Activated T-cell treated with anti-CD3 and anti-CD28 coated beads, Interleukin-2, amount 50 U/mL, for 24 hours (primary cell): ENCODE data around the gene N4BP2L1.

Source experiments
- DNase-seq: peaks from one replicate; pipeline ENCODE4 v3.0.0-alpha.2; 2020
- H3K27ac Mint-ChIP-seq: 2 replicates; pipeline ENCODE4 v1.8.0; 2020; ENCODE audit warnings: mild to moderate bottlenecking, mixed read lengths
- H3K27me3 Mint-ChIP-seq: 2 replicates; pipeline ENCODE4 v1.8.0; 2020; ENCODE audit warnings: mixed read lengths
- H3K36me3 Mint-ChIP-seq: 2 replicates; pipeline ENCODE4 v1.8.0; 2020; ENCODE audit warnings: low read depth, mixed read lengths
- H3K4me1 Mint-ChIP-seq: 2 replicates; pipeline ENCODE4 v1.8.0; 2020; ENCODE audit warnings: low read depth, mixed read lengths
- H3K4me3 Mint-ChIP-seq: 2 replicates; pipeline ENCODE4 v1.8.0; 2020; ENCODE audit warnings: mild to moderate bottlenecking, moderate library complexity, mixed read lengths
- H3K9me3 Mint-ChIP-seq: 2 replicates; pipeline ENCODE4 v1.8.0; 2020; ENCODE audit warnings: mixed read lengths

Gene N4BP2L1

DNA sequence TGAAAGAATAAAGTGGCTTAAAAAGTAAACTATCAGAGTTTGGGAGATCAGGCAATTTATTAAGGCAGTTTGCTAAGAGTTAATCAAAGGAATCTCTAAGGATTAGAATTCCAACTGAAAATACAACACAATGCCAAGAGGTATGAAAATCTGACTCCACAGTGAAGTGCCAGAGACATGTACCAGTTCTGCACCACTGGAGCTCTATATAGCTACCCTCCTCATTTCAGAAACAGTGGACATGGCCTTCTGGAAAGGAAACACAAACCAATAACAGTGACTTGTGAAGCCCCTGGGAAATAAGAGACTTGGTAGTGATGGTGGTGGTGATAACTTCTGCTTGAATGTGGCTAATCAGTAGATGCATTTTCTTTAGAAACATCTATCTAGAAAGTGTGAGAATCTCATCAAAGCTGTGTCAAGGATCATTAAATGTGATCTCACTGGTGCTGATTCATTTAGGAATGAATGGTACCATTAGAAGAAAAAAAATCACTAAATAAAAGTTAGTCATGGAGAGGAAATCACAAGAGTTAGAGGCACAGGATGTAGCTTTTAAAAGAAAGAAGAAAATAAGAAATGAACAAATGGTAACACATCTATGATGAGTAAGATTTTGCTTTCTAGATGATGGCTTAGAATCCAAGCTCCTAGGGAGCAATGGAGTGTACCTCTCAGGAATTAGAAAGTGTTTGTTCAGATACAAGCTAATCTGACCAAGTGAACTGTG is 20.1 kb upstream of the N4BP2L1 start:
- H3K27ac Mint-ChIP-seq: peak overlapping the region; percentile 15
- no peak overlapping the region for H3K4me3 Mint-ChIP-seq
- no peak for DNase-seq
- H3K36me3 Mint-ChIP-seq: peaks cover 3% of the 10 kb centered on the region
- no peaks in the 10 kb centered on the region for H3K9me3 Mint-ChIP-seq
- H3K27me3 Mint-ChIP-seq: no peaks in the 10 kb centered on the region
- peaks cover 11% of the 10 kb centered on the region for H3K4me1 Mint-ChIP-seq

DNA sequence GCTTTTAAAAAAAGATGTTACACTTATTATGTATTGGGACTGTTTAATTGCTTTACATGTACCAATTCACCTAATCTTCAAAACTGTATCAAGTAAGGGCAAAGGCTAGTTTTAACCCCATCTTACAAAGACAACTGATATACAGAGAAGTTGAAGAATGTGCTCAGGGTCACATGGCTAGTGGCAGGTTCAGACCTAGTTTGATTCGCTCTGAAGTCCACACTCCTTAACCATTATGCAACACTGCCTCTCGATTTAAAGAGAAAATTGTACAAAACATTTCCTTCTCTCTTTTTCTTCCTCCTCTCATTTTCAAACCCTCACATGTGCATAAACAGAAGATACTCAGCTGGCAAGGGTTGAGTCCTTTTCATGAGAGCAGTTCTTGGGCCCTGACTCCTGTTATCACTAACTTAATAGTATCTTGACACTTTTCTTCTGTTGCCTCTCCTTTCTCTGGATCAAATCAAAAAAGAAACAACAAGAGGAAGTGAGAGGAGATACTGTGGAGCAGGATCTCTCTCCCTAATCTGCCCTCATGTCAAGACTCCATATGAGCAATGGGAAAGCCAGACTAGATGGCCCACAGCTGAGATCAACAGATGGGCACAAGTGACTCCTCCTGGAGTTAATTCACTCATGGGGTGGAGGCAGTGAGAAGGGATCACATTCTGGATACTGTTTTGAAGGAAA is 19.0 kb upstream of the N4BP2L1 start:
- no peaks in the 10 kb centered on the region for H3K27me3 Mint-ChIP-seq
- no peak overlapping the region for H3K27ac Mint-ChIP-seq
- H3K4me3 Mint-ChIP-seq: no peak overlapping the region
- DNase-seq: no peak
- no peaks in the 10 kb centered on the region for H3K9me3 Mint-ChIP-seq
- H3K36me3 Mint-ChIP-seq: peaks cover 4% of the 10 kb centered on the region
- peaks cover 15% of the 10 kb centered on the region for H3K4me1 Mint-ChIP-seq

DNA sequence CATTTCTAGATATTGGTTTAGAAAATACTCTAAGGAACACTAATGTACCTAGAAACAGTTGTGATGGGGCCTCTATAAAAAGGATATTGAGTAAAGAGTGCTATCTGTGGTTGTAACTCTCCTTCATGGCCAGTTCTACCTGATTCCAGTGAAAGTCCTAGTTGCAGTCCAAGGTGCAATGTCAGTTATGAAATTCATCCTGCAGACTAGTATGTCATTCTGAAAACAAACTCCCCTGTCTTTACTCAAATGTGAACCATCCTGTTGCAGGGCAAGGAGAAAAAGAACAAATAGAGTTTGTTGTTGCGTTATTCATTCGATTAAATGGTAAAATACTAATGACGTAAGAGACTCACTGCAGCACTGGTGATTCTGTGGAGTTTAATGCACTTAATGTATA is 18.3 kb upstream of the N4BP2L1 start:
- no peak for DNase-seq
- Mint-ChIP-seq H3K4me1 (peaks cover 15% of the 10 kb centered on the region), H3K27me3 (no peaks in the 10 kb centered on the region), H3K4me3 (no peak overlapping the region), H3K36me3 (peaks cover 4% of the 10 kb centered on the region), H3K27ac (no peak overlapping the region), H3K9me3 (no peaks in the 10 kb centered on the region)

DNA sequence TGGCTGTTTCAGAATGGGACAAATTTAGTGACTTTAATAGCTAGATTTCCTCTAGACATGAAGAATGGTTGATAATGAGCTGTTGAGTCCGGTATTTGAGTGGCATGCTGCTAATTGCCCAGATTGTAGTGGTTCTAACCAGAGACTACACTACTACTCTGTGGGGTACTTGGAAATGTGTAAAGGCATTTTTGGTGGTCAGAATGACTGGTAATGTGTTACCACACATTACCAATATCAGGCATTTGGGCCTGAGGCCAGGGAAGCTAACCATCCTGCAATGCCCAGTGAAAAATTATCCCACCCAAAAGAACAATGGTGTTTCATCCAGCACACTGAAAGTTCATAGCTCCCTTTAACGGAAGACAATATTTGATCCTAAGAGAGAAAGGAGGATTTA is 17.5 kb upstream of the N4BP2L1 start:
- Mint-ChIP-seq H3K36me3 (peaks cover 2% of the 10 kb centered on the region), H3K4me1 (peaks cover 15% of the 10 kb centered on the region), H3K9me3 (no peaks in the 10 kb centered on the region), H3K27ac (no peak overlapping the region), H3K4me3 (no peak overlapping the region), H3K27me3 (no peaks in the 10 kb centered on the region)
- no peak for DNase-seq

DNA sequence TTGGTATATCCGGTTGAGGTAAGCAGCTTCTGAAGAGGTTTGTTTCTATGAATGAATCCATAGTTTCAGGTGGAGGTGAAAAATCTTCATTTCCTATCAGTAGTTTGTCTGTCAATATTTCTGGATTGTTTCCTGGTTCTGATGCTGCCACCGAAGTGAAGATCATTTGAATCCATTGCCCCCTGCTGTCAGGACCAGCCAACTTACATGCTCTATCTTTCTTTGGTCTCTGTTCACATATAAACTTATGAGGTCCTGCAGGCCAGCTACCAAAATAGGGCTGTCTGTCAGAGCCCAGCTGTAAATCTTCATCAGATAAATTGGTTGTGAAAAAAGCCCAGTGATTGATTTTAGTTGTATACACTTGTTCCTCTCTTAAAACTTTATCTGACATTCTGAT is 15.2 kb upstream of the N4BP2L1 start:
- Mint-ChIP-seq H3K9me3 (no peaks in the 10 kb centered on the region), H3K4me1 (peaks cover 7% of the 10 kb centered on the region), H3K4me3 (no peak overlapping the region), H3K36me3 (peaks cover 2% of the 10 kb centered on the region), H3K27ac (no peak overlapping the region), H3K27me3 (no peaks in the 10 kb centered on the region)
- DNase-seq: no peak

DNA sequence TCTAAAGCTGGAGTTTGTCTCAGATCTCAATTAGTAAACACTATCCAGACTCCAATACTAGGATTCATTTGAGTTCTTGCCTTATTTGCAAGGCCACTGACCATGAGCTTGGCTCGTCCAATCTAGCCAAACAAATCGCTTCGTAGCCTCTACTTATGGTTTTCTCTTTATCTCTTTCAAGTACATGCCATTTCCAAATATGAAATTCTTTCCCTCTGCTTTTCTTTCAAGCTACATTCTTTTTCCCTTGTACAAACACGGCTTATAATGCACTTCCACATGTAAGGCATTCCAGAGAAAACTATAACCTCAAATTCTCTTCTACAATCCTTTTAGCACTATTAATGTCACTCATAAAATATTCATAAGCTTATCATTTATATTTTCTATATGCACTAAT is 10.9 kb upstream of the N4BP2L1 start:
- Mint-ChIP-seq H3K4me3 (no peak overlapping the region), H3K4me1 (peaks cover 4% of the 10 kb centered on the region), H3K27ac (no peak overlapping the region), H3K9me3 (no peaks in the 10 kb centered on the region), H3K27me3 (no peaks in the 10 kb centered on the region), H3K36me3 (peaks cover 16% of the 10 kb centered on the region)
- no peak for DNase-seq

DNA sequence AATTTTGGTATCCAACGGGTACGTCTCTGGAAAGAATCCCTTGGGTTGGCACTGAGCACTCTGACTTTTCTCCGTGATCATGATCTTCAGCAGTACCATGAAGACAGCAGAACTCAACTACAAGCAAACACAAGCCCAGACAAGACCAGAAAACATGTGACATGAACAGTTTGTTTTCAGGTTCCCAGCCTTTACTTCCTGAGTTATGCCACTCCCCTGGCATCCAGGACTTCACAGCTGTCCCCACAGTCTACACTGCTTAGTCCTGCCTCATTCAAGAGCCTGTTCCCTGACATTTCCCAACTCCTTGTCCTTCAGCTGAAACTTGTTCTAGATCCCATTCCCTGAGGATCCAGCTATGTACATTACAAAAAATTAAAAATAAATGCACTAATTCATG is 4.9 kb upstream of the N4BP2L1 start:
- DNase-seq: no peak
- Mint-ChIP-seq H3K27ac (no peak overlapping the region), H3K4me3 (no peak overlapping the region), H3K36me3 (peaks cover 21% of the 10 kb centered on the region), H3K4me1 (peaks cover 15% of the 10 kb centered on the region), H3K27me3 (no peaks in the 10 kb centered on the region), H3K9me3 (no peaks in the 10 kb centered on the region)

DNA sequence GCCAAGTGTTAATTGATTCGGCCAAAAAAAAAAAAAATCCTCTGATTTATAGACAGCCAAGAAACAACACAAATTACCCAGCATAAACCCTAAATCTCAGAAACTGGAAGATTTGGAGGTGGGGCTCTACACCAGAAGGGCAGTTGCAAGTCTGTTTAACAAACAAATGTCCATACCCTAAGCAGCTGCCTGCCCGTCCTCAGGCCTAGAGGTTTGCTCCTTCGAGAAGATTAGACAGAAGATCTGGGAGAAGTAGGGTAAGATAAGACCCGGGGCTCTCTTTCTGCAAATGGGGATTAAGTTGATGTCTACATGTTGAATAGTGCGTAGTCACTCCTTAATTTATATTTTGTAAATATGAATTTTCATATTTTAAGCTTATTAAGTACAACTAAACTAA is 3.4 kb upstream of the N4BP2L1 start:
- Mint-ChIP-seq H3K4me3 (no peak overlapping the region), H3K27ac (no peak overlapping the region), H3K9me3 (no peaks in the 10 kb centered on the region), H3K27me3 (no peaks in the 10 kb centered on the region), H3K4me1 (peaks cover 19% of the 10 kb centered on the region), H3K36me3 (peaks cover 24% of the 10 kb centered on the region)
- no peak for DNase-seq

DNA sequence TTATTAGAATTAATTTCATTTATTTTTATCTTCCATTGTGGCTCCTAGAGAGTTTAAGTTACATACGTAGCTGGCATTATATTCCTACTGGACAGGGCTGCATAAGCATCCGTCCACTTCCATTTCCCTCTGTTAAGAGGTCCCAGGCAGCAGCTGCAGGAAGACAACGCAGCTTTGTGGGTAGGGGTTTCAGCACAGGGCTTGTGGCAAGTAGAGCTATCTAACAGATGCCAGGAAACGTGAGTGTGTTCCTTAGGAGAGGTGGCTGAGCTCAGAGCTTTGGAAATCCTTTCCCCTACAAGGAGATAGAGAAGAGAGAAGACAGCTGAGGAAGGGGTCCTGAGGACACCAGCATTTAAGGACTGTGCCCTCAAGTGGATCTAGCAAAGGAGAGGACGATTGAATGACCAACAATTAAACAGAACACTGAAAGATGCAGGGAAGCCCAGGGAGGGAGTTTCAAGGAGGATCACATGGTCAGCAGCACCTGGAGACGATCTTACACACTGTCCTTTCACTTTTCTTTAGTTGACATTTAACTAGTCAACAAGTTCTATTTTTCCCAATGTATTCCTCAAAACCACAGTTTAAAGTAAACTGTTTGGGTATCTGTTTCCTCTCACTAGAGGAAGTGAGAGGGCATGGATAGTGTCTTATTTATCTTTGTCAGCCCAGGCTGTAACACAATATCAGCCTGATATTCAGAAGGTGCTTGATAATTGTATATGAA is 2.3 kb upstream of the N4BP2L1 start:
- H3K4me1 Mint-ChIP-seq: peaks cover 29% of the 10 kb centered on the region
- H3K27ac Mint-ChIP-seq: no peak overlapping the region
- no peak overlapping the region for H3K4me3 Mint-ChIP-seq
- DNase-seq: no peak
- no peaks in the 10 kb centered on the region for H3K9me3 Mint-ChIP-seq
- H3K27me3 Mint-ChIP-seq: no peaks in the 10 kb centered on the region
- peaks cover 26% of the 10 kb centered on the region for H3K36me3 Mint-ChIP-seq

DNA sequence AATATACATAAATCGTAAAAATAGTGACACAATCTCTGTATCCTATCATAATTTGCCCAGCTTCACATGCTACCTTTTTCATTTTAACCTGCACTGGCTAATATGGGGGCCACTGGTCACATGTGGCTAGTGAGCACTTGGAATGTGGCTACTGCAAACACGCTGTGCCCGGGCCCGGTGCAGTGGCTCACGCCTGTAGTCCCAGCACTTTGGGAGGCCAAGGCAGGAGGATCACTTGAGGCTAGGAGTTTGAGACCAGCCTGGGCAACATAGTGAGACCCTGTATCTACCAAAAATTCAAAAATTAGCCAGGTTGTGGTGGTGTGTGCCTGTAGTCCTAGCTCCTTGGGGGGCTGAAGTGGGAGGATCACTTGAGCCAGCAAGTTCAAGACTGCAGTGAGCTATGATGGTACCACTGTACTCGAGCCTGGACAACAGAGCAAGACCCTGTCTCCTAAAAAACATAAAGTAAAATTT is 1.5 kb upstream of the N4BP2L1 start:
- H3K9me3 Mint-ChIP-seq: no peaks in the 10 kb centered on the region

DNA sequence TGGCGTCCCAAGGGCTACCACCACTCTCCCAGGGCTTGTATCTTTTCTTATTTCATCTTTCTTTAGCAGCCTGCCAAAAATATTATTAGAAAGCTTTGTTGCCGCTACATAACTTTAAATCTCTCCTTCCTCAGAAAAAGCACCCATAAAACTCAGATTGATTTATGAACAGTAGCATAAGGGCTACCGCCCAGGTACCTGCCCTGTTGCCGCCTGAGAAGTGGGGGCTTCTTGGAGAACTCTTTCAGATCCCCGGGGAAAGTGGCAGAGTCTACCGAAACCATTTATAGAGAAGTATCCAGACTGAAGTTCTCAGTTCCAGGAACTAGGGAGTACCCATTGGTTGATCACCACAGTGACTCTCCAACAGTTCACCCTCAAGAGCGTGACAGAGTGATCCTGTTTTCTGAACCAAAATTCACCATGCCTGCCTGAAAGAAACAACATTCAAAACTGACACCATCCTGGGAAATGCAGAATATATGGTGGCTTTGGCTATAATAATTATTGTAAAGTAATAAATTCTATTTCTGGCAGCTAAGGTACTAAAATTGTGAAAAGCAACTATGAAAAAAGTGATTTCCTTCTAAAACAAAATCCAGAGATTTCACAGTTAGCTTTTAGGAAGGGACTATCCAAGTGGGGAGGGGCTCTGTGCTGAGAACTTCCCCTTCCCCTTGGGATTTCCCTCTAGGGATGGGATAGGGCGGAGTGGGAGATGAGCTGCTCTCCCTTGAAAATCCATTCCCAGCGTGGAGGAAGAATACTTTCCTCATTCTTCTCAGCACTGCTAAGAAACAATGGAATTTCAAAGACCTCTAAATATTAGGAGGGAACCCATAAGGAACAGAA is 877 bp upstream of the N4BP2L1 start:
- peaks cover 35% of the 10 kb centered on the region for H3K36me3 Mint-ChIP-seq
- peak overlapping the region; percentile 96 for H3K27ac Mint-ChIP-seq
- no peaks in the 10 kb centered on the region for H3K9me3 Mint-ChIP-seq
- H3K27me3 Mint-ChIP-seq: no peaks in the 10 kb centered on the region
- peaks cover 37% of the 10 kb centered on the region for H3K4me1 Mint-ChIP-seq
- no peak for DNase-seq
- H3K4me3 Mint-ChIP-seq: peak overlapping the region; percentile 83

More for the DNA sequence above, 1.5 kb upstream of the N4BP2L1 start:
- Mint-ChIP-seq H3K4me3 (no peak overlapping the region), H3K27me3 (no peaks in the 10 kb centered on the region), H3K36me3 (peaks cover 29% of the 10 kb centered on the region), H3K4me1 (peaks cover 32% of the 10 kb centered on the region), H3K27ac (no peak overlapping the region)
- no peak for DNase-seq

DNA sequence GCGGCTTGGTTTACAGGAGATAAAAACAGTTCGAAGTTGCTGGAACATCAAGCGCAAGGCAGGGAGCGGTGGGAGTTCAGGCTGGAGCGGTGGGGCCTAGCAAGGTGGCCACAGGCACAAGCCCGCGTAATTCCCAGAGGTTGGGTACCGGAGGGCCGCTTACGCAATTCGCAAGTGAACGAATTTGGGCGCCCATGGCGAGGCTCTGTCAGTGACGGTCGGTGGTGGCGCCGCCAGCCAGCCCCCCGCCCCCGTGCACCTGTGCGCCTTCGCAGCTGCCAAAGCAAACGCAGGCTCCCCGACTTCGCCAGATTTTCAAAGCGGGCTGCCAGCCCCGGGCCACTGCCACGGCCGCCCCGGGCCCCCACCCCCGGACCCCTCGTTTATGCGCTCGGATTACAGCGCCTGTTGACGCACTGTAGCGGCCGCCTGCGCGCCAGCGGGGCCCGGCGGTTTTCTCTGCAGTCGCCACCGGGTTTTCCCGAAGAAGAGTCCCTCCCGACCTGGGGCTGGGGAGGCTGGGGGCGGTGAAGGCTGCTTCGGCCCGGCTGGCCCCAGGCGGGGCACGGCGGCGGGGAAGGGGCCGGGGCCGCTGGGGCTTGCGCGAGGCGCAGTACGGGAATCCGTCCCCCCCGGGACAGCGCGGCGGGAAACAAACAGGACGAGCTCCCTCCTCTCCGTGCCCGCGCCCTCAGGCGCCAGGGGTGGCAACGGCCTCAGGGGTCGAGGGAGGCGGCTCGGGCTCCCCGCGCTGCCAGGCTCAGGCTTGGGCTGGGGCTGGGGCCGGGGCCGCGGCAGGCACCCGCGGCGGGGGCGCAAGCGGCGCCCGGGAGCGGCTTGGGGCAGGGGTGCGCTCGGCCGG is 709 bp downstream of the N4BP2L1 start:
- peak; percentile 75 for DNase-seq
- no peaks in the 10 kb centered on the region for H3K9me3 Mint-ChIP-seq
- H3K27me3 Mint-ChIP-seq: no peaks in the 10 kb centered on the region
- H3K4me3 Mint-ChIP-seq: peak overlapping the region; percentile 86
- H3K4me1 Mint-ChIP-seq: peaks cover 45% of the 10 kb centered on the region
- H3K36me3 Mint-ChIP-seq: peaks cover 45% of the 10 kb centered on the region
- H3K27ac Mint-ChIP-seq: peak overlapping the region; percentile 95

DNA sequence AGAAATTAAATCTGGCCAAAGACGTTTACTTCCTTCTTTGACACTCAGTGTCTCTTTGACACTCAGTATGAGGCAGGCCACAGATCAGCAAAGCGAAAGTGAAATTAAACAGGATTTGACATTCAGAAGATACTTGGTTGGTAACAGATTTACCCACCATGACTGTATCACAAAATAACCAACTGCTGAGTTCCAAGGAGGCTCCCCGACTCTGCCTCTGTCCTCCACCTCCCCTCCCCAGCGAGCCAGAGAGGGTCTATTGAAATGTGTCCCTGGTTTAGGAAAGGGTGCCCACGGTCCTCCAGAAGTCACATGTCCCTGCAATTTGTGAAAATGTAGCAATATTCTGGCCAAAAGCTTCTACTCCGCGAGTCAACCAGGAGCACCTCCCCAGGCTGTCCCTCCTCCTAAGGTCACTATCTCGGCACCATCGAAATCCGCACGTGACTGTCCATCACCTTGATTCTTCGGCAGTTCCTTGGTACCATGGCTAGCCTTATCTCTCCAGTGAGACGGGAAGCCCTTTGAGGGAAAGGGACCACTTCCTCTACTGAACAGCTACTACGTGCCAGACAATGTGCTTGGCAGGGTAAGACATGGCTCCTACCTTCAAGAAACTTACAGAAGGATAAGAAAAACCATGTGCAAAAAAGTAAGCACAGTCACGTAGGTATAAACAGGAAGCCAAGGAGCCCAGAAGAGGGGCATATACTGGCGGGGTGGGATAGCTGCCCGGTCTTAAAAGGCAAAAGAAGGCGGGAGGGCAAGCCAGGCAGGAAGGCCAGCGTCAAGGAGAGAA is 1.5 kb downstream of the N4BP2L1 start:
- Mint-ChIP-seq H3K27ac (peak overlapping the region; percentile 95), H3K36me3 (peaks cover 51% of the 10 kb centered on the region), H3K27me3 (no peaks in the 10 kb centered on the region), H3K4me3 (peak overlapping the region; percentile 86), H3K4me1 (peaks cover 45% of the 10 kb centered on the region), H3K9me3 (no peaks in the 10 kb centered on the region)
- peak; percentile 68 for DNase-seq
